Measurements from ENCODE around the gene INPP5A.

Gene INPP5A

DNA sequence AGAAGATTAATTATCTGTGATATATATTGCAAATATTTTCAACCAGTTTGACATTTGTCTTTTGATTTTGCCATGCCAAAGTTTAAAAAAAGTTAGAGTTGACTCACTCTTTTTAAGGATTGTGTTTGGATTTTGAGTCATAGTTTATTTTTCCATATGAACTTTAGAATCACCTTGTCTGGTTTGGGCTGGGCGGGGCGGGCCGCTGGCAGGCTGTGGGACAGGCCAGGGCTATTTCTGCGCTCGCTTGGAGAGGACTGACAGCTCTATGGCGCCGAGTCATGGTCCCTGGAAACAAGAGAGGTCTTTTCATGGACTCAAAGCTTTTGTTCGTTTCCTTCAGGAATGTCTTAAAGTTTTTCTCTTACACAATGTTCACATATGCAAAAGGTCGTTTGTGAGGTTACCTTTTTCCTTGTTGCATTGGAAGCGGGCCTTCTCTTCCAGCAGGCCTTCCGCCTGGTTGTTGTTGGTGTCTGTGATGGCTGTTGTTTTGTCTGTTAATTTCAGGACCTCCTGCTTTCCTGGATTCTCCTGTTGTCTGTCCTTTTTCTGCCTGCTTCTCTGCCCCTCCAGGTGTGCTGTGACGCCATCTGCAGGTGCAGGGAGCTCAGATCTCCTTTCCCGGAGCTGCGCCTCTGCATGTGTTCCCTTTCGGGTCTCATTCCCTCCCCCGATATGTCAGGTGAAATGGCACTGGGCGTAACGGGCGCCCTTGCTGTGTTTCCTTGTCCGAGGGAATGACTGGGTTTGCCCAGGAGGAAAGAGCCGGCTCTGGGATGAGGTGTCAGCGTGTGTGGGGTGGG, 53.8 kb downstream of the INPP5A start:
- Histone ChIP-seq H3K27me3 (ENCODE audit: insufficient read depth, poor library complexity, severe bottlenecking) (no peaks in the 10 kb centered on the region), H3K4me3 (replicated peaks; ENCODE audit: insufficient read depth, low read length) (no peak overlapping the region), H3K27ac (replicated peaks) (no peak overlapping the region)
- no peak for DNase-seq (ENCODE audit: low read depth in 1 of 2, low spot score in 1 of 2)
- TF ChIP-seq, protein P1, sequence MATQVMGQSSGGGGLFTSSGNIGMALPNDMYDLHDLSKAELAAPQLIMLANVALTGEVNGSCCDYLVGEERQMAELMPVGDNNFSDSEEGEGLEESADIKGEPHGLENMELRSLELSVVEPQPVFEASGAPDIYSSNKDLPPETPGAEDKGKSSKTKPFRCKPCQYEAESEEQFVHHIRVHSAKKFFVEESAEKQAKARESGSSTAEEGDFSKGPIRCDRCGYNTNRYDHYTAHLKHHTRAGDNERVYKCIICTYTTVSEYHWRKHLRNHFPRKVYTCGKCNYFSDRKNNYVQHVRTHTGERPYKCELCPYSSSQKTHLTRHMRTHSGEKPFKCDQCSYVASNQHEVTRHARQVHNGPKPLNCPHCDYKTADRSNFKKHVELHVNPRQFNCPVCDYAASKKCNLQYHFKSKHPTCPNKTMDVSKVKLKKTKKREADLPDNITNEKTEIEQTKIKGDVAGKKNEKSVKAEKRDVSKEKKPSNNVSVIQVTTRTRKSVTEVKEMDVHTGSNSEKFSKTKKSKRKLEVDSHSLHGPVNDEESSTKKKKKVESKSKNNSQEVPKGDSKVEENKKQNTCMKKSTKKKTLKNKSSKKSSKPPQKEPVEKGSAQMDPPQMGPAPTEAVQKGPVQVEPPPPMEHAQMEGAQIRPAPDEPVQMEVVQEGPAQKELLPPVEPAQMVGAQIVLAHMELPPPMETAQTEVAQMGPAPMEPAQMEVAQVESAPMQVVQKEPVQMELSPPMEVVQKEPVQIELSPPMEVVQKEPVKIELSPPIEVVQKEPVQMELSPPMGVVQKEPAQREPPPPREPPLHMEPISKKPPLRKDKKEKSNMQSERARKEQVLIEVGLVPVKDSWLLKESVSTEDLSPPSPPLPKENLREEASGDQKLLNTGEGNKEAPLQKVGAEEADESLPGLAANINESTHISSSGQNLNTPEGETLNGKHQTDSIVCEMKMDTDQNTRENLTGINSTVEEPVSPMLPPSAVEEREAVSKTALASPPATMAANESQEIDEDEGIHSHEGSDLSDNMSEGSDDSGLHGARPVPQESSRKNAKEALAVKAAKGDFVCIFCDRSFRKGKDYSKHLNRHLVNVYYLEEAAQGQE (IDR thresholded peaks at IDR 0.05; ENCODE audit: insufficient replicate concordance, low read depth), result no peak
- TF ChIP-seq, protein P2, sequence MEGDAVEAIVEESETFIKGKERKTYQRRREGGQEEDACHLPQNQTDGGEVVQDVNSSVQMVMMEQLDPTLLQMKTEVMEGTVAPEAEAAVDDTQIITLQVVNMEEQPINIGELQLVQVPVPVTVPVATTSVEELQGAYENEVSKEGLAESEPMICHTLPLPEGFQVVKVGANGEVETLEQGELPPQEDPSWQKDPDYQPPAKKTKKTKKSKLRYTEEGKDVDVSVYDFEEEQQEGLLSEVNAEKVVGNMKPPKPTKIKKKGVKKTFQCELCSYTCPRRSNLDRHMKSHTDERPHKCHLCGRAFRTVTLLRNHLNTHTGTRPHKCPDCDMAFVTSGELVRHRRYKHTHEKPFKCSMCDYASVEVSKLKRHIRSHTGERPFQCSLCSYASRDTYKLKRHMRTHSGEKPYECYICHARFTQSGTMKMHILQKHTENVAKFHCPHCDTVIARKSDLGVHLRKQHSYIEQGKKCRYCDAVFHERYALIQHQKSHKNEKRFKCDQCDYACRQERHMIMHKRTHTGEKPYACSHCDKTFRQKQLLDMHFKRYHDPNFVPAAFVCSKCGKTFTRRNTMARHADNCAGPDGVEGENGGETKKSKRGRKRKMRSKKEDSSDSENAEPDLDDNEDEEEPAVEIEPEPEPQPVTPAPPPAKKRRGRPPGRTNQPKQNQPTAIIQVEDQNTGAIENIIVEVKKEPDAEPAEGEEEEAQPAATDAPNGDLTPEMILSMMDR (IDR thresholded peaks at IDR 0.05; ENCODE audit: insufficient read depth, low read length), result no peak
- TF ChIP-seq POLR2AphosphoS5 (IDR thresholded peaks at IDR 0.05; ENCODE audit: low read depth) (no peak), SPI1 (IDR thresholded peaks at IDR 0.05; ENCODE audit: borderline replicate concordance, low read depth) (no peak), GABPA (IDR thresholded peaks at IDR 0.05; ENCODE audit: low read depth) (no peak)

DNA sequence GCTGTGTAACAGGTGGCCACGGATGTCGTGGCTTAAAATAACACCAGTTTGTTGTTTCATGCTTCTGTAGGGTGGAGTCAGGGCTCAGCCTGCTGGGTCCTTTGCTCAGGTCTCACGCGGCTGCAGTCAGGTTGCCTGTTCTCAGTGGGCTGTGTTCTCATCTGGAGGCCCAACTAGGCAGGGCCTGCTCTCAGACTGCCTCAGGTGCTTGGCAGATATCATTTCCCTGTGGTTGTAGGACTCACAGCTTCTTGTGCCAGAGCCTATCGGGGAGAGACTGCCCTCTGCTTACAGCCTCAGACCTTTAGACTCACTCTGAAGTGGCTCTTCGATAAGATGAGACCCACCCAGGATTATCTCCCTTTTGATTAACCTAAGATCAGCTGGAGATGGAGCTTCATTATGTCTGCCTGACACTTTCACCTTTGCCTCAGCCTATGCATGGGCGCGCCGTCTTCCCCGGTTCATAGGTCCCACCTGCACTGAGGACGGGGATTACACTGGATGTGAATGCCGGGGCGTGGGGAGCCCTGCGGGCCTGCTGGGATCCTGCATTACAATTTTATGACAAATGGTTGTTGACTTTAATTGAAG, 55.3 kb downstream of the INPP5A start:
- Histone ChIP-seq H3K27me3 (ENCODE audit: insufficient read depth, poor library complexity, severe bottlenecking) (no peaks in the 10 kb centered on the region), H3K4me3 (replicated peaks; ENCODE audit: insufficient read depth, low read length) (no peak overlapping the region), H3K27ac (replicated peaks) (no peak overlapping the region)
- DNase-seq (ENCODE audit: low read depth in 1 of 2, low spot score in 1 of 2), result no peak
- TF ChIP-seq POLR2AphosphoS5 (IDR thresholded peaks at IDR 0.05; ENCODE audit: low read depth) (no peak), SPI1 (IDR thresholded peaks at IDR 0.05; ENCODE audit: borderline replicate concordance, low read depth) (no peak), GABPA (IDR thresholded peaks at IDR 0.05; ENCODE audit: low read depth) (no peak)
- TF ChIP-seq, protein P2 (IDR thresholded peaks at IDR 0.05; ENCODE audit: insufficient read depth, low read length), result no peak
- TF ChIP-seq, protein P1 (IDR thresholded peaks at IDR 0.05; ENCODE audit: insufficient replicate concordance, low read depth), result no peak

GRCh38 chr10:132593389-132593788, 55.8 kb downstream of the INPP5A start:
- H3K27ac ChIP-seq (replicated peaks), result no peak overlapping the region
- no peak for TF ChIP-seq GABPA (IDR thresholded peaks at IDR 0.05; ENCODE audit: low read depth)
- no peak for TF ChIP-seq POLR2AphosphoS5 (IDR thresholded peaks at IDR 0.05; ENCODE audit: low read depth)
- no peak for TF ChIP-seq SPI1 (IDR thresholded peaks at IDR 0.05; ENCODE audit: borderline replicate concordance, low read depth)
- TF ChIP-seq, protein P1 (IDR thresholded peaks at IDR 0.05; ENCODE audit: insufficient replicate concordance, low read depth), result no peak
- TF ChIP-seq, protein P2 (IDR thresholded peaks at IDR 0.05; ENCODE audit: insufficient read depth, low read length), result no peak
- DNase-seq (ENCODE audit: low read depth in 1 of 2, low spot score in 1 of 2), result no peak
- no peak overlapping the region for H3K4me3 ChIP-seq (replicated peaks; ENCODE audit: insufficient read depth, low read length)
- H3K27me3 ChIP-seq (ENCODE audit: insufficient read depth, poor library complexity, severe bottlenecking), result no peaks in the 10 kb centered on the region
